ENCODE measurements around the gene RSAD1. TPM values are rescaled to one million over a fixed set of nuclear protein-coding genes. Genes with fewer than 3 reads are reported as not detected.
A peak's percentile ranks its signal among the peaks of the same experiment; 100 is the strongest.
"Not testable (repeated sequence)": the region's sequence is repeated elsewhere in the genome, so short reads cannot be mapped to it uniquely, and the experiment has no call there.

RSAD1 gene
- total and polyA plus RNA-seq, 9 donors: 23.9 to 42.0 (median 33.7) TPM

- DNase-seq: peak; percentile 82
- Histone ChIP-seq H3K4me1 (ENCODE audit: control insufficient read depth, insufficient read depth, low read length) (peaks cover 55% of the 10 kb centered on the region), H3K4me3 (ENCODE audit: low read length) (no peak overlapping the region), H3K27ac (ENCODE audit: low read length) (peak overlapping the region; percentile 77), H3K27me3 (ENCODE audit: control insufficient read depth, insufficient read depth, low read length) (peaks cover 33% of the 10 kb centered on the region), H3K9me3 (replicated peaks; ENCODE audit: control insufficient read depth, low read depth, low read length) (no peaks in the 10 kb centered on the region), H3K36me3 (ENCODE audit: control insufficient read depth, insufficient read depth, low read length) (peaks cover 8% of the 10 kb centered on the region)
- 57% methylated on average over 18 of the region's 22 CpGs for WGBS (ENCODE audit: insufficient coverage)
These were observed 7.4 kb upstream of the RSAD1 start for GRCh38 chr17:50471009-50471905.

- H3K36me3 ChIP-seq (ENCODE audit: control insufficient read depth, insufficient read depth, low read length): peaks cover 8% of the 10 kb centered on the region
- H3K27me3 ChIP-seq (ENCODE audit: control insufficient read depth, insufficient read depth, low read length): peaks cover 31% of the 10 kb centered on the region
- H3K4me3 ChIP-seq (ENCODE audit: low read length): no peak overlapping the region
- H3K27ac ChIP-seq (ENCODE audit: low read length): peak overlapping the region; percentile 77
- 94% methylated on average over 6 of the region's 10 CpGs for whole genome bisulfite sequencing (ENCODE audit: insufficient coverage)
- H3K9me3 ChIP-seq (replicated peaks; ENCODE audit: control insufficient read depth, low read depth, low read length): no peaks in the 10 kb centered on the region
- no peak for DNase-seq
- peaks cover 55% of the 10 kb centered on the region for H3K4me1 ChIP-seq (ENCODE audit: control insufficient read depth, insufficient read depth, low read length)
These were observed 6.4 kb upstream of the RSAD1 start for GRCh38 chr17:50472286-50472685.

- H3K4me3 ChIP-seq (ENCODE audit: low read length); H3K9me3 ChIP-seq (replicated peaks; ENCODE audit: control insufficient read depth, low read depth, low read length); H3K36me3 ChIP-seq (ENCODE audit: control insufficient read depth, insufficient read depth, low read length): not testable (repeated sequence)
- H3K27ac ChIP-seq (ENCODE audit: low read length): peak overlapping the region; percentile 77
- peaks cover 29% of the 10 kb centered on the region for H3K27me3 ChIP-seq (ENCODE audit: control insufficient read depth, insufficient read depth, low read length)
- DNase-seq: peak; percentile 76
- WGBS (ENCODE audit: insufficient coverage): 85% methylated on average over 4 of the region's 13 CpGs
- H3K4me1 ChIP-seq (ENCODE audit: control insufficient read depth, insufficient read depth, low read length): peaks cover 54% of the 10 kb centered on the region
These were observed 5.9 kb upstream of the RSAD1 start for GRCh38 chr17:50472761-50473161.

GRCh38 chr17:50473901-50474300 is 4.8 kb upstream of the RSAD1 start:
- H3K4me1 ChIP-seq (ENCODE audit: control insufficient read depth, insufficient read depth, low read length): peaks cover 51% of the 10 kb centered on the region
- no CpG with 5 or more reads among the region's 11 CpGs for WGBS (ENCODE audit: insufficient coverage)
- DNase-seq: no peak
- H3K4me3 ChIP-seq (ENCODE audit: low read length): no peak overlapping the region
- no peaks in the 10 kb centered on the region for H3K9me3 ChIP-seq (replicated peaks; ENCODE audit: control insufficient read depth, low read depth, low read length)
- no peak overlapping the region for H3K27ac ChIP-seq (ENCODE audit: low read length)
- H3K36me3 ChIP-seq (ENCODE audit: control insufficient read depth, insufficient read depth, low read length): peaks cover 8% of the 10 kb centered on the region
- H3K27me3 ChIP-seq (ENCODE audit: control insufficient read depth, insufficient read depth, low read length): peaks cover 18% of the 10 kb centered on the region

GRCh38 chr17:50474523-50474922 is 4.1 kb upstream of the RSAD1 start:
- no peak for DNase-seq
- H3K4me3 ChIP-seq (ENCODE audit: low read length): no peak overlapping the region
- peaks cover 12% of the 10 kb centered on the region for H3K27me3 ChIP-seq (ENCODE audit: control insufficient read depth, insufficient read depth, low read length)
- 74% methylated on average over 2 of the region's 6 CpGs for WGBS (ENCODE audit: insufficient coverage)
- H3K27ac ChIP-seq (ENCODE audit: low read length): no peak overlapping the region
- no peaks in the 10 kb centered on the region for H3K9me3 ChIP-seq (replicated peaks; ENCODE audit: control insufficient read depth, low read depth, low read length)
- H3K4me1 ChIP-seq (ENCODE audit: control insufficient read depth, insufficient read depth, low read length): peaks cover 45% of the 10 kb centered on the region
- H3K36me3 ChIP-seq (ENCODE audit: control insufficient read depth, insufficient read depth, low read length): peaks cover 8% of the 10 kb centered on the region

GRCh38 chr17:50475362-50475761 is 3.3 kb upstream of the RSAD1 start:
- H3K36me3 ChIP-seq (ENCODE audit: control insufficient read depth, insufficient read depth, low read length): peaks cover 15% of the 10 kb centered on the region
- H3K9me3 ChIP-seq (replicated peaks; ENCODE audit: control insufficient read depth, low read depth, low read length): no peaks in the 10 kb centered on the region
- 92% methylated on average over 4 of the region's 4 CpGs for WGBS (ENCODE audit: insufficient coverage)
- peaks cover 5% of the 10 kb centered on the region for H3K27me3 ChIP-seq (ENCODE audit: control insufficient read depth, insufficient read depth, low read length)
- no peak overlapping the region for H3K27ac ChIP-seq (ENCODE audit: low read length)
- H3K4me1 ChIP-seq (ENCODE audit: control insufficient read depth, insufficient read depth, low read length): peaks cover 42% of the 10 kb centered on the region
- H3K4me3 ChIP-seq (ENCODE audit: low read length): no peak overlapping the region
- no peak for DNase-seq

- not testable (repeated sequence) for H3K27ac ChIP-seq (ENCODE audit: low read length)
These were observed 2.7 kb upstream of the RSAD1 start for GRCh38 chr17:50475775-50476544.

GRCh38 chr17:50476545-50477315 is 1.9 kb upstream of the RSAD1 start:
- Histone ChIP-seq H3K4me1 (ENCODE audit: control insufficient read depth, insufficient read depth, low read length) (peaks cover 29% of the 10 kb centered on the region), H3K27ac (ENCODE audit: low read length) (no peak overlapping the region), H3K9me3 (replicated peaks; ENCODE audit: control insufficient read depth, low read depth, low read length) (no peaks in the 10 kb centered on the region), H3K36me3 (ENCODE audit: control insufficient read depth, insufficient read depth, low read length) (peaks cover 20% of the 10 kb centered on the region), H3K27me3 (ENCODE audit: control insufficient read depth, insufficient read depth, low read length) (peaks cover 5% of the 10 kb centered on the region), H3K4me3 (ENCODE audit: low read length) (no peak overlapping the region)
- 85% methylated on average over 12 of the region's 18 CpGs for WGBS (ENCODE audit: insufficient coverage)
- DNase-seq: no peak

More at GRCh38 chr17:50475775-50476544, 2.7 kb upstream of the RSAD1 start:
- not testable (repeated sequence) for DNase-seq; H3K4me3 ChIP-seq (ENCODE audit: low read length); H3K9me3 ChIP-seq (replicated peaks; ENCODE audit: control insufficient read depth, low read depth, low read length); H3K27me3 ChIP-seq (ENCODE audit: control insufficient read depth, insufficient read depth, low read length)
- peaks cover 36% of the 10 kb centered on the region for H3K4me1 ChIP-seq (ENCODE audit: control insufficient read depth, insufficient read depth, low read length)
- peaks cover 18% of the 10 kb centered on the region for H3K36me3 ChIP-seq (ENCODE audit: control insufficient read depth, insufficient read depth, low read length)
- WGBS (ENCODE audit: insufficient coverage): 9% methylated on average over 8 of the region's 33 CpGs

- WGBS (ENCODE audit: insufficient coverage): 44% methylated on average over 5 of the region's 7 CpGs
- Histone ChIP-seq H3K36me3 (ENCODE audit: control insufficient read depth, insufficient read depth, low read length) (peaks cover 27% of the 10 kb centered on the region), H3K27me3 (ENCODE audit: control insufficient read depth, insufficient read depth, low read length) (peaks cover 5% of the 10 kb centered on the region), H3K9me3 (replicated peaks; ENCODE audit: control insufficient read depth, low read depth, low read length) (no peaks in the 10 kb centered on the region), H3K4me3 (ENCODE audit: low read length) (peak overlapping the region; percentile 56), H3K4me1 (ENCODE audit: control insufficient read depth, insufficient read depth, low read length) (peaks cover 27% of the 10 kb centered on the region), H3K27ac (ENCODE audit: low read length) (peak overlapping the region; percentile 95)
- peak; percentile 68 for DNase-seq
These were observed 684 bp upstream of the RSAD1 start for GRCh38 chr17:50477976-50478375.

Measured in muscle of leg (tissue), 11 donors.